GM23338 (cell line): ENCODE measurements around the gene OR8K3.

Source experiments
- CREB1 ChIP-seq: fragments of 250-450 bp; sonication (Bioruptor Pico); IDR thresholded peaks from 2 replicates; pipeline ENCODE4 v1.5.0; 2020; ENCODE audit warnings: low read depth, mild to moderate bottlenecking, moderate library complexity
- CTCF ChIP-seq, 2 experiments: fragments of 200-600 bp in 1 of 2; sonication (generic) in 1 of 2; conservative IDR thresholded peaks; 2 replicates each; pipeline versions ENCODE4 v1.5.1 to v1.6.1; 2016 to 2017; ENCODE audit warnings: antibody characterized with exemption in 2 of 2, low read depth in 2 of 2, mild to moderate bottlenecking in 2 of 2, moderate library complexity in 1 of 2
- EZH2 ChIP-seq: fragments of 200-600 bp; sonication (generic); IDR thresholded peaks from one replicate; pipeline ENCODE4 v1.8.0; 2017; ENCODE audit warnings: antibody characterized with exemption, mild to moderate bottlenecking, low read depth; ENCODE audit not compliant: unreplicated experiment
- EZH2phosphoT487 ChIP-seq: fragments of 200-600 bp; sonication (generic); IDR thresholded peaks from one replicate; pipeline ENCODE4 v1.8.1; 2018; ENCODE audit warnings: antibody characterized with exemption; ENCODE audit not compliant: unreplicated experiment
- JUNB ChIP-seq: IDR thresholded peaks from one replicate; pipeline ENCODE4 v1.6.1; 2016; ENCODE audit warnings: antibody characterized with exemption; ENCODE audit not compliant: unreplicated experiment
- NANOG ChIP-seq: IDR thresholded peaks from 2 replicates; pipeline ENCODE4 v1.6.1; 2016; ENCODE audit warnings: antibody characterized with exemption, borderline replicate concordance
- POLR2AphosphoS5 ChIP-seq: IDR thresholded peaks from 2 replicates; pipeline ENCODE4 v1.6.1; 2016; ENCODE audit warnings: antibody characterized with exemption, low read depth
- REST ChIP-seq: IDR thresholded peaks from one replicate; pipeline ENCODE4 v1.6.1; 2018; ENCODE audit warnings: antibody characterized with exemption; ENCODE audit not compliant: unreplicated experiment
- STAT1 ChIP-seq: IDR thresholded peaks from one replicate; pipeline ENCODE4 v1.6.1; 2016; ENCODE audit warnings: antibody characterized with exemption; ENCODE audit not compliant: unreplicated experiment
- ZNF114 ChIP-seq: fragments of 250-450 bp; sonication (Bioruptor Pico); IDR thresholded peaks from 2 replicates; pipeline ENCODE4 v1.5.0; 2020; ENCODE audit warnings: mild to moderate bottlenecking, moderate library complexity
- ZNF331 ChIP-seq: fragments of 250-450 bp; sonication (Bioruptor Pico); IDR thresholded peaks from 2 replicates; pipeline ENCODE4 v1.5.0; 2020; ENCODE audit warnings: low read depth, mild to moderate bottlenecking, moderate library complexity
- ZNF462 ChIP-seq: fragments of 250-450 bp; sonication (Bioruptor Pico); IDR thresholded peaks from 2 replicates; pipeline ENCODE4 v1.5.0; 2020; ENCODE audit warnings: mild to moderate bottlenecking, moderate library complexity

- TF ChIP-seq REST (no peak), CTCF (conservative IDR thresholded peaks at IDR 0.05; ENCODE audit: low read depth in 2 of 2) (no peak), EZH2phosphoT487 (no peak), ZNF331 (CRISPR knock-in tag) (no peak), EZH2 (no peak), ZNF114 (no peak), POLR2AphosphoS5 (no peak), NANOG (no peak), STAT1 (no peak), ZNF462 (CRISPR knock-in tag) (no peak), JUNB (no peak), CREB1 (CRISPR knock-in tag) (no peak)
Measured at GRCh38 chr11:56292154-56292553, 22.8 kb upstream of the OR8K3 start, which contains the start of gene OR8H1.
